ENCODE data around the gene SLC25A14.

DNA sequence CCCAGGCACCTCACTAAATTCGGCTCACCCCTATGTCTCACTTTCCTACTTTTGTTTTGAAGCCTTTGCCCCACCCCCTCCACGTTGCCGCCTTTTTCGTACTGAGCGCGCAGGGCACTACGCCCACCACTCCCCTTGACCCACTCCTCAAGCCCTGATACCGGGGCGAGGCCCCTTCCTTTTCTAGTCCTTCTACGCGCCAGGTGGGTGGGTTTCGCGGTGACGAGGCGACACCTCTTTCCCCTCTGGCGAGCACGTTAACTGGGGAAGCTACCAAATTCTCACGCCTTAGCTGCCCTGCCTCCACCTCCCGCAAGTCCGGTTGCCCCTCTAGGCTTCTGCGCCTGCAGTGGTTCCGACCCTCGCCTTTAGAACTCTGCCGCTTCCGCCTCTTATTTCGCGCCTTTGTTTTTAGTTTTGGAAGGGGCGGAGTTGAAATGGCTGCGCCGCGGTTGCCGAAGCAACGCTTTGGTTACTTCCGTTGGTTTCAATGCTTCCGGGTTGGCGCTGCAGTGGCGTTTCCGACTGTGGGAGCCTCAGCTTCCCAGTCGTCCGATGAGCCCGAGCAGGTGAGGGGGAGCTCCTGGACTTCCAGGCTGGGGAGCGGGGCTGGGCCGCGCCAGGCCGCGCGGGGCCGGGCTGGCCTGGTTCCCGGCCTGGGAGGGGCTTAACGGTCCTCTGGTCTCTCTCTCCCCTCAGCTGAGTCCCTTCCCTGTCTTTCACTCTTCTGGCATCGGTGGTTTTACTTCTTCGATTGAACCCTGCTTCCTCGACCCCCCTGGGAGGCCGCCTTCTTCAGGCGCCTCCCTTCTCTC, at the start of gene SLC25A14:
- TF ChIP-seq EZH2 (optimal IDR thresholded peaks at IDR 0.05; ENCODE audit: low read depth, low read length) (no peak), EZH2phosphoT487 (IDR thresholded peaks at IDR 0.05; ENCODE audit: low read length) (no peak)
- TF ChIP-seq, protein P1, sequence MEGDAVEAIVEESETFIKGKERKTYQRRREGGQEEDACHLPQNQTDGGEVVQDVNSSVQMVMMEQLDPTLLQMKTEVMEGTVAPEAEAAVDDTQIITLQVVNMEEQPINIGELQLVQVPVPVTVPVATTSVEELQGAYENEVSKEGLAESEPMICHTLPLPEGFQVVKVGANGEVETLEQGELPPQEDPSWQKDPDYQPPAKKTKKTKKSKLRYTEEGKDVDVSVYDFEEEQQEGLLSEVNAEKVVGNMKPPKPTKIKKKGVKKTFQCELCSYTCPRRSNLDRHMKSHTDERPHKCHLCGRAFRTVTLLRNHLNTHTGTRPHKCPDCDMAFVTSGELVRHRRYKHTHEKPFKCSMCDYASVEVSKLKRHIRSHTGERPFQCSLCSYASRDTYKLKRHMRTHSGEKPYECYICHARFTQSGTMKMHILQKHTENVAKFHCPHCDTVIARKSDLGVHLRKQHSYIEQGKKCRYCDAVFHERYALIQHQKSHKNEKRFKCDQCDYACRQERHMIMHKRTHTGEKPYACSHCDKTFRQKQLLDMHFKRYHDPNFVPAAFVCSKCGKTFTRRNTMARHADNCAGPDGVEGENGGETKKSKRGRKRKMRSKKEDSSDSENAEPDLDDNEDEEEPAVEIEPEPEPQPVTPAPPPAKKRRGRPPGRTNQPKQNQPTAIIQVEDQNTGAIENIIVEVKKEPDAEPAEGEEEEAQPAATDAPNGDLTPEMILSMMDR (IDR thresholded peaks at IDR 0.05; ENCODE audit: low read length) = no peak

All from MM.1S (cell line).